A549 (cell line): ENCODE results near the gene MT1HL1. TPM values are rescaled to one million over a fixed set of nuclear protein-coding genes. Genes with fewer than 3 reads are reported as not detected.

Source experiments
- ATAC-seq, 2 experiments: fragments of 200-7000 bp in 1 of 2; fragments of >200 bp in 1 of 2; cut with Nextera tagmentation in 1 of 2; cut with Tn5 transposase in 1 of 2; 3 replicates each; pipeline versions ENCODE4 v1.8.0 to v1.9.1; 2018 to 2020; ENCODE audit warnings: mild to moderate bottlenecking in 1 of 2, moderate library complexity in 1 of 2
- CTCF ChIA-PET: fragments of 300-600 bp; sonication (Branson Sonifier 250); formaldehyde crosslinking; extraction: SDS; loops from one replicate; lab custom pipeline; 2021; ENCODE audit warnings: antibody characterized with exemption, inconsistent platforms; lab: Yijun Ruan, JAX
- POLR2A ChIA-PET: fragments of 350-600 bp; formaldehyde crosslinking; extraction: SDS; loops from one replicate; lab custom pipeline; 2021; ENCODE audit warnings: antibody characterized with exemption, inconsistent platforms; lab: Yijun Ruan, JAX
- DNase-seq, 2 experiments: peaks; one replicate each; pipeline versions ENCODE4 v3.0.0 to v3.0.0-alpha.2; 2011 to 2016; ENCODE audit warnings: low read depth in 1 of 2, low spot score in 1 of 2
- FAIRE-seq: peaks from 2 replicates; lab custom pipeline; 2011; peaks lifted over from hg19 to GRCh38; lab: Jason Lieb, UNC
- H3K27ac ChIP-seq, 2 experiments: fragments of >200 bp; sonication (Bioruptor Twin); formaldehyde crosslinking; 3 replicates each; pipeline ENCODE4 v1.5.1; 2016 to 2017
- H3K4me1 ChIP-seq: fragments of >200 bp; sonication (Bioruptor Twin); formaldehyde crosslinking; 3 replicates; pipeline ENCODE4 v1.6.1; 2016
- H3K4me2 ChIP-seq: fragments of >200 bp; sonication (Bioruptor Twin); formaldehyde crosslinking; 3 replicates; pipeline ENCODE4 v1.6.1; 2016
- H3K4me3 ChIP-seq: fragments of >200 bp; sonication (Bioruptor Twin); formaldehyde crosslinking; 3 replicates; pipeline ENCODE4 v1.5.1; 2016
- H3K9me3 ChIP-seq: fragments of >200 bp; sonication (Bioruptor Twin); formaldehyde crosslinking; 3 replicates; pipeline ENCODE4 v1.6.1; 2016
- BCL3 ChIP-seq: fragments of >200 bp; sonication (Bioruptor Twin); formaldehyde crosslinking; IDR thresholded peaks from 3 replicates; pipeline ENCODE4 v1.6.1; 2016
- BHLHE40 ChIP-seq: IDR thresholded peaks from 2 replicates; pipeline ENCODE4 v1.6.1; 2012; ENCODE audit warnings: low read depth, low read length, inconsistent platforms
- EHF ChIP-seq: fragments of 250-450 bp; sonication (Bioruptor Pico); IDR thresholded peaks from 2 replicates; pipeline ENCODE4 v1.5.0; 2020; ENCODE audit warnings: mild to moderate bottlenecking
- FOSB ChIP-seq: fragments of 250-450 bp; sonication (Bioruptor Pico); IDR thresholded peaks from 2 replicates; pipeline ENCODE4 v1.5.0; 2020; ENCODE audit warnings: mild to moderate bottlenecking, moderate library complexity
- FOSL2 ChIP-seq, 2 experiments: fragments of 450-650 bp in 1 of 2; fragments of >200 bp in 1 of 2; sonication (Bioruptor Twin) in 1 of 2; formaldehyde crosslinking; IDR thresholded peaks; 2 replicates each; pipeline versions ENCODE4 v1.5.0 to v1.6.1; 2016 to 2020; ENCODE audit warnings: mild to moderate bottlenecking in 1 of 2, moderate library complexity in 1 of 2
- FOXS1 ChIP-seq: fragments of 250-450 bp; sonication (Bioruptor Pico); IDR thresholded peaks from 2 replicates; pipeline ENCODE4 v1.5.0; 2020; ENCODE audit warnings: mild to moderate bottlenecking, moderate library complexity
- GATA3 ChIP-seq: IDR thresholded peaks from 2 replicates; pipeline ENCODE4 v1.6.1; 2012; ENCODE audit warnings: borderline replicate concordance
- HMGXB4 ChIP-seq: fragments of 250-450 bp; sonication (Bioruptor Pico); IDR thresholded peaks from 2 replicates; pipeline ENCODE4 v1.5.0; 2021; ENCODE audit warnings: mild to moderate bottlenecking, moderate library complexity, borderline replicate concordance
- HOXA7 ChIP-seq: fragments of 250-450 bp; sonication (Bioruptor Pico); IDR thresholded peaks from 2 replicates; pipeline ENCODE4 v1.5.0; 2020; ENCODE audit warnings: mild to moderate bottlenecking, moderate library complexity
- KDM5A ChIP-seq: fragments of 200-600 bp; sonication (generic); IDR thresholded peaks from 2 replicates; pipeline ENCODE4 v1.6.1; 2016; ENCODE audit warnings: antibody characterized with exemption, mild to moderate bottlenecking
- MYC ChIP-seq: IDR thresholded peaks from 2 replicates; pipeline ENCODE4 v1.6.1; 2012; ENCODE audit warnings: mild to moderate bottlenecking, inconsistent platforms, low read length, improper control_type of control experiment, borderline replicate concordance
- NR3C1 ChIP-seq: fragments of >200 bp; sonication (Bioruptor Twin); formaldehyde crosslinking; IDR thresholded peaks from 3 replicates; pipeline ENCODE4 v1.6.1; 2017
- POLR2A ChIP-seq: IDR thresholded peaks from 2 replicates; pipeline ENCODE4 v1.6.1; 2012; ENCODE audit warnings: mild to moderate bottlenecking, low read length
- RARB ChIP-seq: fragments of 250-450 bp; sonication (Bioruptor Pico); IDR thresholded peaks from 2 replicates; pipeline ENCODE4 v1.8.0; 2021; ENCODE audit warnings: mild to moderate bottlenecking, moderate library complexity
- REST ChIP-seq: fragments of 200-600 bp; sonication (generic); IDR thresholded peaks from 2 replicates; pipeline ENCODE4 v1.6.1; 2016; ENCODE audit warnings: antibody characterized with exemption, mild to moderate bottlenecking, moderate library complexity
- RNF2 ChIP-seq: fragments of 200-600 bp; sonication (generic); IDR thresholded peaks from 2 replicates; pipeline ENCODE4 v1.6.1; 2016; ENCODE audit warnings: low read depth, mild to moderate bottlenecking, antibody characterized with exemption, moderate library complexity, borderline replicate concordance
- SMC3 ChIP-seq: fragments of >200 bp; sonication (Bioruptor Twin); formaldehyde crosslinking; IDR thresholded peaks from 3 replicates; pipeline ENCODE4 v1.6.1; 2018; ENCODE audit warnings: inconsistent platforms
- TFCP2L1 ChIP-seq: fragments of 250-450 bp; sonication (Bioruptor Pico); IDR thresholded peaks from 2 replicates; pipeline ENCODE4 v1.5.0; 2021; ENCODE audit warnings: mild to moderate bottlenecking
- ZC3H11A ChIP-seq: fragments of 450-650 bp; IDR thresholded peaks from 2 replicates; pipeline ENCODE4 v1.6.1; 2014; ENCODE audit warnings: antibody characterized with exemption, mild to moderate bottlenecking
- ZNF302 ChIP-seq: fragments of 250-450 bp; sonication (Bioruptor Pico); IDR thresholded peaks from 2 replicates; pipeline ENCODE4 v1.9.0; 2021; ENCODE audit warnings: inconsistent platforms, mild to moderate bottlenecking, moderate library complexity
- WGBS: methylation state at CpG from one replicate; pipeline ENCODE4 v1.1.6; 2017; ENCODE audit errors: missing lambda C conversion rate; 5-methylcytosine and 5-hydroxymethylcytosine counted together
- polyA plus RNA-seq, 4 experiments: library from polyadenylated mRNA; depleted of rRNA in 3 of 4; stranded (reverse); fragments of >200 nt; fragmentation: RNase III in 1 of 4; extraction: RNeasy Plus Mini Kit Qiagen cat#74134 plus additional on column Dnase treatment in 1 of 4; gene quantifications; 2 replicates in 3 of 4; 3 replicates in 1 of 4; pipeline ENCODE4 v1.2.3, GENCODE V29; 2011 to 2017
- TF ChIP-seq, protein P1 (sequence below): fragments of 250-450 bp; sonication (Bioruptor Pico); IDR thresholded peaks from 2 replicates; pipeline ENCODE4 v1.5.0; 2020; ENCODE audit warnings: low read depth, mild to moderate bottlenecking, moderate library complexity

The MT1HL1 gene
- polyA plus RNA-seq, 2 of the 4 experiments (the other 2 are of a cell fraction): not detected

DNA sequence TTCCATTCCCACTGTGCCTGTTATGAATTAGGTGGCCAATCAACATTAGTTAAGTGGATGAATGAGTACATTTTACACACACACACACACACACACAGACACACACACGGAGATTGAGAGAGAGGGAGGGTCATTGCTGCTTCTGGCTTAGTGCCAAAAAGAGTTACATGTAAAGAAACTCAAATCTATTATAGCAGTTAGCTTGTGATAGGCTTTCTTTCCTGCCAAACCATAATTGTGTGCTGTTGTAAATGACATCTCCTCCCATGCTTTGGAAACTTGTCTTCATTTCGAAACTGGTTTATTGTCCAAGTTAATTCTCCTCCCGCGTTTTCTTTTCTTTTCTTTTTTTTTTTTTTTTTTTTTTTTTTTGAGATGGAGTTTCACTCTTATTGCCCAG is 1.4 kb upstream of the MT1HL1 start:
- no peak for DNase-seq
- 49% methylated on average over 4 of the region's 4 CpGs for WGBS
- CTCF ChIA-PET: no interaction called here
- no peaks in the 10 kb centered on the region for H3K9me3 ChIP-seq
- no peak overlapping the region for H3K4me2 ChIP-seq
- no peaks in the 10 kb centered on the region for H3K4me1 ChIP-seq
- FAIRE-seq: no peak
- TF ChIP-seq, protein P1, sequence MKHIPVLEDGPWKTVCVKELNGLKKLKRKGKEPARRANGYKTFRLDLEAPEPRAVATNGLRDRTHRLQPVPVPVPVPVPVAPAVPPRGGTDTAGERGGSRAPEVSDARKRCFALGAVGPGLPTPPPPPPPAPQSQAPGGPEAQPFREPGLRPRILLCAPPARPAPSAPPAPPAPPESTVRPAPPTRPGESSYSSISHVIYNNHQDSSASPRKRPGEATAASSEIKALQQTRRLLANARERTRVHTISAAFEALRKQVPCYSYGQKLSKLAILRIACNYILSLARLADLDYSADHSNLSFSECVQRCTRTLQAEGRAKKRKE (CRISPR knock-in tag): no peak
- no peak for TF ChIP-seq BCL3
- no peak for TF ChIP-seq HMGXB4
- no peak for TF ChIP-seq MYC
- no peak for TF ChIP-seq FOSB
- TF ChIP-seq FOSL2 (IDR thresholded peaks at IDR 0.05): no peak
- no peak for TF ChIP-seq FOSL2 (CRISPR knock-in tag; IDR thresholded peaks at IDR 0.05)
- TF ChIP-seq KDM5A: no peak
- TF ChIP-seq ZNF302 (CRISPR knock-in tag): no peak
- no peak for TF ChIP-seq POLR2A
- no peak for TF ChIP-seq TFCP2L1
- TF ChIP-seq BHLHE40: no peak
- no peak for TF ChIP-seq REST
- TF ChIP-seq NR3C1: no peak
- TF ChIP-seq RARB (CRISPR knock-in tag): no peak
- no peak for TF ChIP-seq HOXA7 (CRISPR knock-in tag)
- TF ChIP-seq SMC3: no peak
- POLR2A ChIA-PET: no interaction called here
- no peak overlapping the region for H3K4me3 ChIP-seq
- H3K27ac ChIP-seq: no peak overlapping the region
- ATAC-seq: no peak

GRCh38 chr1:237003516-237003915 is 725 bp downstream of the MT1HL1 start:
- TF ChIP-seq ZC3H11A (no peak), GATA3 (no peak), FOXS1 (CRISPR knock-in tag) (no peak), SMC3 (no peak), RNF2 (no peak), EHF (CRISPR knock-in tag) (no peak)
- TF ChIP-seq, all 56 proteins: peak for 0
- Histone ChIP-seq H3K4me1 (no peaks in the 10 kb centered on the region), H3K27ac (no peak overlapping the region), H3K9me3 (no peaks in the 10 kb centered on the region), H3K4me3 (no peak overlapping the region), H3K4me2 (no peak overlapping the region)
- FAIRE-seq (no peak), DNase-seq (no peak), ATAC-seq (no peak)
- WGBS: 39% methylated on average over 8 of the region's 8 CpGs
- ChIA-PET CTCF (no interaction called here), POLR2A (no interaction called here)
